NCI-H69 (cell line): ENCODE results near the gene SPEM3.
A peak's percentile ranks its signal among the peaks of the same experiment; 100 is the strongest.
"Not testable (repeated sequence)": the region's sequence is repeated elsewhere in the genome, so short reads cannot be mapped to it uniquely, and the experiment has no call there.

Experiments
- DNase-seq: peaks from one replicate; lab custom pipeline; 2025; lab: John Stamatoyannopoulos, UW

The SPEM3 gene

DNA sequence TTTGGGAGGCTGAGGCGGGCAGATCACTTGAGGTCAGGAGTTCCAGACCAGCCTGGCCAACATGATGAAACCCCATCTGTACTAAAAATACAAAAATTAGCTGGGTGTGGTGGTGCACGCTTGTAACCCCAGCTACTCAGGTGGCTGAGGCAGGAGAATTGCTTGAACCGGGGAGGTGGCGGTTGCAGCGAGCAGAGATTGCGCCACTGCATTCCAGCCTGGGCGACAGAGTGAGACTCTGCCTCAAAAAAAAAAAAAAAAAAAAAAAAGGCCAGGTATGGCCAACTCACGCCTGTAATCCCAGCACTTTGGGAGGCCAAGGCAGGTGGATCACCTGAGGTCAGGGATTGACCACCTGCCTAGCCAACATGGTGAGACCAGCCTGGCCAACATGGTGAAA is 46.1 kb downstream of the SPEM3 start:
- not testable (repeated sequence) for DNase-seq

DNA sequence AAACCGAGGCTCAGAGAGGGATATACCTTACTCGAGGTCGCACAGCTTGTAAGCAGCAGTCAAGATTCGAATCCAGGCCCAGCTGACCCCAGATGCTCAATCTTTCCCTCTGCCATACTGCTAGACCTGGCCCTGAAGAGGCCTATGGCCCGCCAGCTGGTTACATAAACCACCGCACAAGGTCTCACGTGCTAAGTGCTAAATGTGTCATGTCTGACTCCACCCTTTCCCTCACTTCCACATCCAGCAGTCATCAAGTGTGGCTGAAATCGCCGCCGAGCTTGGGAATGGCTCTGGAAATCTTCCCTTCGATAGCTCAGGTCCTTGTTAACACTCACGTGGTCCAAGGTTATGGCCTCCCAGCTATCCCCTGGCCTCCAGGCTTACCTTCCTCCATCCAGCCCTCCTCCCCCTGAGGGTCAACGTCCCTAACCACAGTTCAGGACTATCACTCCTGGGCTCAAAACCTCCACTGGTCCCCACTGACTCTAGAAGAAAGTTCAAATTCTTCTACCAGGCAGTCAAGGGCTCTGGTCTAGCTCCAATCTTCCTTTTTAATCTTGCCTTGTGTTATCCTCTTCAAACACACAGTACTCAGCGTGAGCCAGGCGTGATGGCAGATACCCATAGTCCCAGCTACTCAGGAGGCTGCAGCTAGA is 47.2 kb downstream of the SPEM3 start:
- no peak for DNase-seq

DNA sequence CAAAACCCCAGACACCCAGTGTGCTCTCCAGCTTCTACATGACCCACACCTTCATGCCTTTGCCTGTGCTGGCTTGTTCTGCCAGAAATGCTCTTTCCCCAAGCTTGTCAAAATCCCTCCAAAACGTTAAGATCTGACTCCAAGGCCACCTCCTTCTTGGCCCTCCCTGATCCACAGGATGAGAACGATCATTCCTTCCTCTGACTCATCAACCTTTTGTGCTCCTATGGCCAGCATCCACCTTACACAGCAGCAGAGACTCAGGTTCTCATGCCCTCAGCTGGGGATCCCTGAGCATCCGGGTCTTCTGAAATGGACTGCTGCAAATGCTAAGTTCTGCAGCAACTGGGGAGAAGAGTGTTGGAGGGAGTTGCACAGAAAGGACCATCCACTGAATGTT is 47.8 kb downstream of the SPEM3 start:
- no peak for DNase-seq

DNA sequence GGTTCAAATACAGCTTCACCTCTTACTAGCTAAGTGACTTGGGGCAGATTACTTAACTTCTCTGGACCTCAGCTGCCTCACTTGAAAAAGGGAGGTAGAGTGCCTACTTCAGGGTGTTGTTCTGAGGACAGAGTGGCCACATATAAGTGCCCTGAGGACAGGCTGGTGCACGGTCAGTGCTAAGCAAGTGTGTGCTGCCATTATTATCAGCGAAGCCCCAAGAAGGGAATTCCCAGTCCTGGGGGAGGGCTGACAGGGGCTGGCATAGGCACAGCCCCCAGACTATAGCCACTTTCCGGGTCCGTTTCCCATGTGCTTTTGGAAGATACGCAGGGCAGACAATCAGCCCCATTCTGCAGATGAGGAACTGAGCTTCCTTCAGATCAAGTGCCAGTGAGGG is 48.3 kb downstream of the SPEM3 start:
- no peak for DNase-seq

DNA sequence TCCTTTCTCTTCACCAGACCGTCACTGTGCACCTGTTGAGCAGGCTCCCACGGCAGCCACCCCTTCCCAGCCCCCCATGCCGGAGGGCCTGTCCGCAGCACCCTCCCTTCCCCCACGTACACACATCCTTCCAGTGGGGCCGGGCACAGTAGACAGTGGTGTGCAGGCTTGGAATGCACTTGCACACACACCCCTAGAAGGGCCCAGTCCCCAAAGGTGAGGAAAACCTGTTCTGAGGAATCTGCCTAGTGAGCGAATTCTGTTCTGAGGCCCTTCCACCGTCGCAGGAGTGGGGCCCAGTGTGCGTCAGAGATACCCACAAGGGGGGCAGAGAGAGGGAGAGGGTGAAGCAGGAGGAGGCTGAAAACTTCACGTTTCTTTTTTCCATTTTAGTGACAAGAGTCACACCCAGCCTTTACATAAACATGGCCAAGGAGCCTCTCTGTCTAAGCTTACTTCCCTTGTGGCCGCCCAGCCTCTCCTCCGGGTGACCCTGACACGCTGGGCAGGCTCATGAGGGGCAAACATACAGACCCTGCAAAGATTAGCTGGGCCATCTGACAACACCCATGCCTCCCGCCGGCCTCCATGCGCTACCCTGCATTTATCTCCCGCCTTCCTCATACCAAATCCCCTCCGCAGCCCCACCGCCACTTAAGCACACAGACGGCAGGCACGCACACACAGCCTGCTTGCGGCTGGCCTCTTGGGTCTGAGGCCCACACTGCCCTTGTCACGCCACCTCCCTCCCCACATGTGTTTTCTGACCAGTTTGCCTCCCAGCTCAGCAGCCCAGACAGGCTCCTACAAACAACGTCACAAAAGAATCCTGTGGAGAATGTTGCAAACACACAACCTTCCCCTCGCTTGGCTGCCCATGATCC is 49.0 kb downstream of the SPEM3 start:
- DNase-seq, result no peak

DNA sequence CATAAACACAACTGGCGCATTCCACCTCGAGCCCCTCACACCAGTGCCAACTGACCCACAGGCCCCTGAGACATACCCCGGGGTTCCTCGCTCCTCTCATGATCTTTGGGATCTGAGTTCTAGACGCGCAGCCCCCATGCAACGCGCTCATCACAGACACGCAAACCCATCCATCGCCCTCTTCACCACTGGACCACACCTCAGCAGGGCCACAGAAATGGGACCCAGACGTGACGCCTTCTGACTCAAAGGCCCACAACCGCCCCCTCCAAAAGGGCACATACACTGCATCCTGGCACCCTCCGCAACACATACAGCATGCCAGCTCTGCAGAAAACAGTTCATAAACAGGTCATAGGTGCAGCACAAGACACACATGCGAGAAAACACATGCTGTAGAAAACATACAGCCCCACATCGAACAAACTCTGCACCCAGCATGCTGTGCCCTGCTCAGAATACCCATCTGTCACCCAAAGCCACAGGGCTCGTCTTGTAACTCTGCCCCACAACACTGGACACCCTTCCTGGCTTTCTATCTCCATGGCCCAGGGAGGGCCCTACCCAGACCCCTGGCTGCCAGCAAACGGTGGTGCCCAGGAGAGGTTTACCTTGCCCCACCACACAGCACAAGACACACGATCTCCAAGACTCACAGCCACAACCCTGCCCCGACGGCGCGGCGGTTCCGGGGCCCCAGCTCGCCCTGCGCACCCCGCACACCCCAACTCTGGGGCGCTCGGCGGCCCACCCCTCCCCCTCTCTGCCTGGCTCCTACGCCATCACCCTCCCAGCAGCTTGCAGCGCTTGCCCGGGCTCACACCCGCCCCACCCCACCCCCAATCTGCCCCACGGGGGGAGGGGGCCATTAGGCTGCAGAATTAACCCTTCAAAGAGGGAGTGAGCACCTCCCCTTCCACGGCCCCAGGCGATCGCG is 49.9 kb downstream of the SPEM3 start:
- DNase-seq, result peak; percentile 46

DNA sequence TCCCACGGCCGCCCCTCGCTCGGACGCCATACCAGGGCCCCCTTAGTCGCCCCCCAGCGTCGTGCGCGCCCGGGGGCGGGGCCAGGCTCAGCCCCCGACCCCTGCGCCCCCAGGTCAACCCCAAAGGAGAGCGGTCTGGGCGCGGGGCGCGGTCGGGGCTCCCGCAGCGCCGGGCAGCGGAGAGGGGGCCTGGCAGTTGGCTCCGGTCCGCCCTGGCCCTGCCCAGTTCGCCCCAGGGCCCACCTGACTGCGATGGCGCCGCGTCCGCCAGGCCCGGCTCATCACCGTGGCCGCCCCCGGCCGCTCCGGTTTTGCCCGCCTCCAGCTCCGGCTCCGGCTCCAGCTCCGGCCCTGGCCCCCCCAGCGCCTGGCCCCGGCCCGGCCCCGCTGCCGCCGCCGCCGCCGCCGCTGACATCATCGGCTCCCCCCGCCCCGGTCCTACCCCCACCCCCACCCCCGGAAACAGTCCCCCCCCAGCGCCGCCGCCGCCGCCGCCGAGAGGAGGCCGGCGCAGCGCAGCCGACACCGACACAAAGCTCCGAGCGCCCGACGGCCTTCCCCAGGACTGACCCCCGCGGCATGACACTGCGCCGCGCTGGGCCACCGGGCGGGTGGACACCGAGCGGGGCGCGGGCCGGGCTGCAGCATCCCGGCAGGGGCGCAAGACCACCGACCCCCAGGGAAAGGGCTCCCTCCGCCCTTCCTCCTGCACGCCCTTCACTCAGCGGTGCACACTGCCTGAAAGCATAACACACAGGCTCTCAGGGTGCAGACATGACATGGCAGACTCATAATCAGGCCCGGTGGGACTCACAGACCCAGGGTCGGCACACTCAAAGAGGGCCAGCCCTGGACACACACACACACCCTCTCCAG is 50.8 kb downstream of the SPEM3 start, which contains the start of gene ZBTB4:
Gene ZBTB4, minus strand, starts transcription at position 419 of the 876 bp plus-strand sequence. CDS start 12,830 bp downstream, outside the sequence.
- DNase-seq, result peak; percentile 44

DNA sequence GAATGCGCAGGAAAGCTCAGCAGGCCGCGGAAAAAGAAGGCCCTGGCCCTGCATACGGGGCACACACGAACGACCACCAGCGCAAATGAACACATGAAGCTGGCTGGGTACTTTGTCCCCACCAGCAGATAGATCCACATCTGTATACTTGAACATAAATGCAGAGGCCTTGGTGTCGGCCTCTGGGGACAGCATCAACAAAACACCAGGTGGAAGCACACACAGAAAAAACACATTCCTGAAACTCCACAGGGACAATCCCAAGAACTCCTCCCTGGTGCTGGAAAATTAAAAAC is 51.4 kb downstream of the SPEM3 start:
- peak; percentile 27 for DNase-seq

DNA sequence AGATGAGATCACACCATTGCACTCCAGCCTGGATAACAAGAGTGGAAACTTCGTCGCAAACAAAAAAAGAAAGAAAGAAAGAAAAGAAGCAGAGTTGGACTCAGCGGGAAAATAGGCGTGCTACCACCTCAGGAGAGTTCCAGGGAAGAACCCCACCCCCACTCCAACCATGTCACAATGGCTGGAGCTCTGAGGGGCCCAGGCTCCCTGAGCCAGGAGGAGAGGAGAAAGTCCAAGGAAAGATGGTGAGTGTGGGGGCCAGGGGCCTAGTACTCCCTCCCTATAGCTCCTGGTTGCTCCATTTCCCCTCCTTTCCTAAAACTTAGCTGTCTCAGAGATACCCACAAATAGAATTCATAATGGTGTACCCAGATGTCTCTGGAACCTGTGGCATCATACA is 52.6 kb downstream of the SPEM3 start, which contains the start of gene SLC35G6:
Gene SLC35G6, plus strand, starts transcription at position 172 of the 400 bp plus-strand sequence. Its CDS starts 71 bp downstream, at position 243.
- not testable (repeated sequence) for DNase-seq

DNA sequence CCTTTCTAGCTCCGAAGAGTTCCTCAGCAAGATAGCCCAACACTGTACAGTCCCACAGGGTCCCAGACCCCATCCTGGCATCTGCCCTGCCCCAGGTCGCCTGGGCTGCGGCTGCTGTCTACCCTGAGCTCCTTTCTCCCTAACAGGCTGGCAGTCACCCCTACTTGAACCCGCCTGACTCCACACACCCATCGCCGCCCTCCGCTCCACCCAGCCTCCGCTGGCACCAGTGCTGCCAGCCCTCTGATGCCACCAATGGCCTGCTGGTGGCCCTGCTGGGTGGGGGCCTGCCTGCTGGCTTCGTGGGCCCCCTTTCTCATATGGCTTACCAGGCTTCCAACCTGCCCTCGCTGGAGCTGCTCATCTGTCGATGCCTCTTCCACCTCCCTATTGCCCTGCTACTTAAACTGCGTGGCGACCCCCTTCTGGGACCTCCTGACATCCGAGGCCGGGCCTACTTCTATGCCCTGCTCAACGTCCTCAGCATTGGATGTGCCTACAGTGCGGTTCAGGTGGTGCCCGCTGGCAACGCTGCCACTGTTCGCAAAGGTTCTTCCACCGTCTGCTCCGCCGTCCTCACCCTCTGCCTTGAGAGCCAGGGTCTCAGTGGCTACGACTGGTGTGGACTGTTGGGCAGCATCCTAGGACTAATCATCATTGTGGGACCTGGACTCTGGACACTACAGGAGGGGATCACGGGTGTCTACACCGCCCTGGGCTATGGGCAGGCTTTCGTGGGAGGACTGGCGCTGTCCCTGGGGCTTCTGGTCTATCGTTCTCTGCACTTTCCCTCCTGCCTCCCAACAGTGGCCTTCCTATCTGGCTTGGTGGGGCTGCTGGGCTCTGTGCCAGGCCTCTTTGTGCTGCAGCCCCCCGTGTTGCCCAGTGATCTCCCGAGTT is 53.4 kb downstream of the SPEM3 start:
- DNase-seq, result not testable (repeated sequence)
